HG02852 (cell line): ENCODE data around the gene FADS2.

Experiments
- ATAC-seq: cut with Tn5 transposase; IDR thresholded peaks from one replicate; pipeline ENCODE4 v1.9.1; 2021; ENCODE audit warnings: mild to moderate bottlenecking, moderate library complexity; ENCODE audit not compliant: unreplicated experiment

The FADS2 gene

DNA sequence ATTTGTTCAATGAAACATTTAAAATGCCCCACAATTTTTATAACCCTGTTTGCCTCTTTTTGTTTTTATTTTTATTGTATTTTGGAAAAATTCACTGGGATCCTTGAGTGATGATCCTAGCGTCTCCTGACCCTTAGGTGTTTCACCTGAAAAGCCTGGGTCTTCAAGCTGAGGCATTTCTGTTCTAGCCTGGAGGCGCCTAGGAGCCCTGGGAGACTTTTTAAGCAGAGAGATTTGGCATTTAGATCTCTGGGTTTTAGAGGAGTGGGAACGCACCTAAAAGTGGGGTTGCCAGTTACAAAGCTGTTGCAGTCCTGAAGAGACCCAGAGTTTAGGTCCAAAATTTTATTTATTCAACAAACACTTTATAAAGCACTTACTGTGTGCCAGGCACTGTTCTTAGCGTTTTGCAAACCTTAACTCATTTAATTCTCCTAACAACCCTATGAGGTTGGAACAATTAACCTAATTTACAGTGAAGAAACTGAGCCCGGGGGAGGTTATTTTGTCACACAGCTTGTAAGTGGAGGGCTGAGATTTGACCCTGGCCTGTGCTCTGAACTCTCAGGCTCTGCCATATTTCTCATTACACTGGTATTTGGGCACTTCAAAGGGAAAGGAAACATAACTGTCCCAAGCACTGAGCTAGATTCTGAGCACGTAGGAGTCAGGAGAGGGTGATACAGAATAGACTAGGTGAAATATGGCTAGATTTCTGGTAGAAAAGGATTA is 10.5 kb upstream of the FADS2 start:
- ATAC-seq: no peak

DNA sequence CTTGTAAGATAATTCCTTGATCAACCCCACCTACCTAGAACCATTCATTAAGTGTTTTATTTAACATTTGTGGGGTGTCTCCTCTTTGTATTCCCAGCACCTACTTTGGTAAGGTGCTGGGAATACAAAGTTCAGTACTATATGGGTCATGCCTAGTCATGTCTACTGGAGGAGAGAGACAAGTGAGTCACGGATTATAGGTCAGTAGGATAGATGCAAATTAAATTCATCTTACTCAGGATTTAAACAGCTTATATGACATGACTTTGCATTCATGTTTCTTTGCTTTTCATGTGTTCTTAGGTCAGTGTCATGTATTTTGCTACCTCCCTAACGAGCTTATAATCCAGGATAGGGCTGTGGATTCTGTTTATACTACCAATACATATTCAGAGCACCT is 7.9 kb upstream of the FADS2 start:
- ATAC-seq: no peak

DNA sequence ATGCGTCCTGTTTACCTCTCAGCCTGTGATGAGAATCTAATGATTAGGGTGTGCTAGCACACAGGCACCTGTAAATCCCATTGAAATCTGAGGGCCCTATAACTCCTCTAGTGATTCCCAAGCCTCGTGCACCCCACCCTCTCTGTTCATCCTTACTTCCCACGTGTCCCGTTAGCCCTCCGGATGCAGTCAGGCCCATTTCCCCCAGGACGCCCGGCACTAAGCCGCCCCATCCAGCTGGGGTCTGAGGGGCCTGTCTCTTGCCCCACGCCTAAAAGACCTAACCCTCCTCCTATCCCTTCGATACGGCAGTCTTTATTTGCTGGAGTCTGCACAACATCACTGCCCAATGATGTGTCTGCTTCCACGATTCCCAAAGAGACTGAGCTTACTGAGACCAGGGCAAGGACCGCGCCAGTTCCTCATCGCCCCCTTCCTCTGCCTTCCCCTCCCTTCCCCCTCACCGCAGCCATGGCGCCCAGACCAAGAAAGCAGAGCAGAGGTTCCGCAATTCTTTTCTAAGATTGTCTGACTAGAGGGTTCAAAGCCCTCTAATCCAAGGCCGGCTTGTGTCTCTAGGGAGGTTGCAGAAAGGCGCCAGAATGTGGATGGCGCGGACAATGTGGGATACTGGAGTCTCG is 1.1 kb upstream of the FADS2 start:
- peak; percentile 4 for ATAC-seq

DNA sequence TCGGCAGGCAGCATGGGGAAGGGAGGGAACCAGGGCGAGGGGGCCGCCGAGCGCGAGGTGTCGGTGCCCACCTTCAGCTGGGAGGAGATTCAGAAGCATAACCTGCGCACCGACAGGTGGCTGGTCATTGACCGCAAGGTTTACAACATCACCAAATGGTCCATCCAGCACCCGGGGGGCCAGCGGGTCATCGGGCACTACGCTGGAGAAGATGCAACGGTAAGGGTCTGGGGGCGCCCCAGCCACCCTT is 204 bp downstream of the FADS2 start:
- ATAC-seq: peak; percentile 5

DNA sequence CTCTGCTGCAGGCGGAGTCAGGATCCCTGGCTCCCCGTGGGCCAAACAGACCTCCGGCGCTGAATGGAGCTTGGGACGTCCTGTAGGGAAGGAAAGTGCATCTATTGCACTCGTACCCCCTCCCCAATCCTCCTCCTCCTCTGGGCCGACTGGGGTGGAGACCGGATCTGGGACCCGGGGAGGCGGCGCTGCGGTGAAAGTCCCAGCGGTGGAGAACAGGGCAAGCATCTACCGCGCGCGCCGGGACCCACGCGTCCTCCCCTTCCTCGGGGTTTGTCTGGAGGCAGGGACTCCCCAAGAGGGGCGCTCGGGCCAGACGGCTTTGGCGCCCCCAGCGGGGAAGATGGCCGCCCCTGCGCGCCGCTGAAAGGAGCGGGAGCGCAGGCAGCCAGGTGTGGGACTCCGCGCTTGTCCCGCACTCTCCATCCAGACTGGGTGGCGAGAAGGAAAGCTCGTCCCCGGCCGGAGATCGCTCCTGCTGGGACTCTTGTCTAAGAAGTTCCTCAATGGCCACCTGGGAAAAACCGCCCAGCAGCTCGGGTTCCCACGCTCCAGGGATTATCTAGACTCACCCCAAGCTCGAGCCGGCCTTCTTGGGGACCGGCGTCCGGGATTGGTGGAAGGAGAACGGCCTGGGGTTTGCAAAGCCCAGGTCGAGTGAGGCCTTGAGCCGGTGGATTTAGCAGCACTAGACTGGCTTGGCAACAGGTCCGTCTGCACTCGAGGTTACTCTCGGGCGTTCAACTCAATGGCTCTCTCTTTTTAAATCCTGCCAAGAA is 718 bp downstream of the FADS2 start:
- ATAC-seq: peak; percentile 36

DNA sequence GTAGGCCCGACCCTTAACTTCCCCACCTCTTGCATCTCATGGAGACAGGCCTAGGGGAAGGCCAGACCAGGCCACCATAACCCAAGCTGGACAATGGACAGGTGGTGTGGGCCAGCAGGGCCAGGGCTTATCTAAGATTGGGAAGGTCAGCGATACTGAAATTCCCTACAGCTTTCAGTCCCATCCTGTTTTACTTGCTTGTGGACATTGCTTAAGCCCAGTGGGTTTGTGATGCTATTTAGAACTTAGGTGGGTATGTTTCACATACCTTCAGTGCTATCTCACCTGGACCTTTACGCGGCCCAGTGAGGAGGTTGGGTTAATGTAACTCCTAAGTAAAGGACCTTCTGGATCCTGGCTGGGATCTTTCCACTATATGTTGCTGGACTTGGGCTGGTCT is 1.7 kb downstream of the FADS2 start:
- no peak for ATAC-seq

DNA sequence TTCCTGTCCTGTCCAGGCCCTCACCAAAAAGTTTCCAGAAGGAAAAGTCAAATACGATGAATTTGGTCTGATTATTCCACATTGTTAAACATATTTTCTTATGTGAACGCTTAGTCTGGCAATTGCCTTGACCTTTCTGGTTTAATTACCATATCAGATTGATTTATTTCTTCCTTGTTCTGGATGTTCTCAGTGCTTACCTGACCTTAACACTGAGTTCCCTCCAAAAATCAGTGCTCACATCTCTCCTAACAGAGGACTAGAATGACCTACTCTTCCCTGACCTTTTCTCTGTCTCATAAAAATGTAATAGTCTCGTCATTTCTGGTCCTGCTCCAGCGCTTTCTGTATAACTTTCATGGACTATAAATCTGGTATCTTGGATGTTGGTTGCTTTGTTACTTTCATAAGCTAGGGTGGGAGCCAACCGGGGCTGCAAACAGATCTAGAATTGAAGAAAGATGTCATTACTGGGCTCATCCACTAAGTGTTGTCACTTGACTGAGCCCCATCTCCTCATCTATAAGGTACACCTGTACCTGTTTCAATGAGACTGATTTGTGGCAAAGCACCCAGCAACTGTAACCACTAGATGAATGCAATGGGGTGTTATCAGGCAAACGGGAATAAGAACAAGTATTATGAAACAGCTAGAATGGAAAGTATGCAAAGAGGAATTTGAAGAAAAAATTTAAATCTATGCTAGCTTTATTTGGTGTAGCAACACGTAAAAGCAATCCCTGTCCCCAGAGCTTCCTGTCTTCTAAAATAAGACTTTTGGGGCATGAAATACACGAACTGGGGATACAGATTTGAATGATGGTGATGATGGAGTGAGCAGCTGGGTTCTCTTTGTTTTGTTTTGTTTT is 2.4 kb downstream of the FADS2 start:
- ATAC-seq: no peak

DNA sequence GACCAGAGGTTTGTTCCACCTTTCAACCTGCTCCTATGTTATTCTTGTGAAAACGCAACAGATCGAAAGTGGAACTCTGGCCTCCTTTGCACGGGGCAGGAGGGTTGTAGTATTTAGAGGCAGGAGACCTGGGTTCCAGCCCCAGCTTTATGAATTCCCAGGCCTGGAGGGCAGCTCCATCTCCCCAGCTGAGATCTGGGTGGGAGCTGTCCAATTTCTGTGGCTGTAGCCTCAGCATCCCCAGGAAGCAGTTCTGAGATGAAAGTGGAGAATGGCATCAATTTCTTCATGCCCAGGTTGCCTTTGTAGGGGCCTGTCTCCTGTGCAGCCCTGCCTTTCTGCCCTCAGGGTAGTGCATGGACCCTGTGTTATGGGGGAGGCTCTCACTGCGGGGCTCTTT is 4.1 kb downstream of the FADS2 start:
- ATAC-seq: no peak

DNA sequence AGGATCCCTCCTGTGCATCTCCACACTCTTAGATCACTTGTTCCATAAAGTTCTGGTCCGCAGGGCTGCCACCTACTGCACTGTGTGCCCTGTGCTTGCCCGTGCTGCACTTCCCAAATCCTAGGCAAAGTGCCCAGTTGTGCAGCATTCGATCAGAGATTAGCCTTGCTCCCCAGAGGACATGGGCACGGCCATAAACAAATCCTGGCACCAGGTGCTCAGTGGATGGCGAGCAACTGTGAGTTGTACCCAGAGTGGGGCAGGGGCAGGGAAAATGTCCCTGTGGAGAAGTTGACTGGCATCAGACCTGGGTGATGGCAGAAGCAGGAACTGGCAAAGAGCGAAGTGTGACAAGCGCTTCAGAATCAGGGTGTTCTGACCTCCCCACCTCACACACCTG is 4.7 kb downstream of the FADS2 start:
- ATAC-seq: no peak

DNA sequence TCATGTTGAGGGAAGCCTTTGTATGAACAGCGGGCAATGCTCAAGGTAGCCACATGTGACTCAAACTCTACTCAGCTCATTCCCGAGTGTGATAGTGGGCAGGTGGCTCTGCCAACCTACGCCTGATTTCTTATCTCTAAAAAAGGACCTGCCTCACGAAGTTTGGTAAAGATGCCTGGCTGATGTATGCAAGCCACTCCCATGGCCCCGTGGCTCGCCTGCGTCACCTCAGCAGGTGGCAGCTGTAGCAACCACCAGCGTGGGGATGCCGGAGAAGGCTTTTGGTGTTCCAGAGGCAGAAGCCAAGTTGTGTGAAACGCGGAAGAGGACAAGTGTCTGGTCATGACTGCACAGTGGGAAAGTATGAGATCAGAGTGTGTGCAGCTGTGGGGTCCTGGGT is 5.4 kb downstream of the FADS2 start:
- no peak for ATAC-seq

DNA sequence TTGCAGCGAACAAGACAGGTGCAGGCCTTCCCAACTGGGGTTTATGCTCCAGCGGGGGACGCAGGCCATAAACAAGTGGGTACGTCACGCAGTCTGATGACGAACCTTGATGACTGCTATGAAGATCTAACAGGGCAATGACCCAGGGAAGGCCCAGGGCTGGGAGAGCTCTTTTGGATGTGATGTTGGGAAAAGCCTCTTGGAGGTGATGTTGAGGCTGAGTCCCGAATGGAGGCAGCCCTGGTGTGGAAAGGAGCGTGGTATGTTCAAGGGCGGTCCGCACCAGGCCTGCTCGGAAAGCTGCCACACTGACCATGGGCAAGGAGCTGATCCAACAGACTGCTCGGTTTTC is 5.8 kb downstream of the FADS2 start:
- no peak for ATAC-seq

DNA sequence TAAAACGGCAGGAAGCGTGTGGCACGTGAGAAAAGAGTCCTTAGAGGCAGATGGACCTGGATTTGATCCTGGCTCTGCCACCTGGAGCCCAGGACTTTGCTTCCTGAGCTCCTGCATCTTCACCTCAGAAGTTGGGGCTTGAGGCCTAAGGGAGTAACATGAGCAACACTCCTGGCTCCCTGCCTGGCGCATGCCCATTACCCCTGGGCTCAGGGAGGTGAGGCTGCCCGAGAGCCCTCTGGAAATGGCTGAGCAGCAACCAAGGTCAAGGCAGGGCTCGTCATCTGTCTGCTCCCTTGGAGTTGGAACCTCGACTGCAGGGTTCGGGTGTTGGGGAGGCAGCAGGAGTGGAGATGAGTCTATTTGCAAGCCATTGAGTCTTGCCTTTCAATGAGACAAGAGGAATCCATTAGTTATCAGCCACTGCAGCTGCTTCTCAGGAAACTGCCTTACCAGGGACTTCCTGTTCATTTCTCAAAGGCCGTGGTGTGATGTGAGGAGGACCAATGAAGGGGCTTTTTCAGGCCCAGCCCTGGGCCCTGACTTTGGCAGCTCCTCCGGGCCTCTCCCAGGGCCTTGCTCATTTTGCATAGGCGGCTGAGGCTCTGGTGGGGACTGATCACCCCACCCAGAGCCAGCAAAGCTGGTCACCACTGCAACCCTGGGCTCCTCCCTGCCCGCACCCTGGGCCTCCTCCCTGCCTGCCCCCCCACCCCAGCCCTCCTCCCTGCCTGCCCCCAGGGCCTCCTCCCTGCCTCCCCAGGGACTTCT is 6.4 kb downstream of the FADS2 start:
- ATAC-seq: peak; percentile 92

DNA sequence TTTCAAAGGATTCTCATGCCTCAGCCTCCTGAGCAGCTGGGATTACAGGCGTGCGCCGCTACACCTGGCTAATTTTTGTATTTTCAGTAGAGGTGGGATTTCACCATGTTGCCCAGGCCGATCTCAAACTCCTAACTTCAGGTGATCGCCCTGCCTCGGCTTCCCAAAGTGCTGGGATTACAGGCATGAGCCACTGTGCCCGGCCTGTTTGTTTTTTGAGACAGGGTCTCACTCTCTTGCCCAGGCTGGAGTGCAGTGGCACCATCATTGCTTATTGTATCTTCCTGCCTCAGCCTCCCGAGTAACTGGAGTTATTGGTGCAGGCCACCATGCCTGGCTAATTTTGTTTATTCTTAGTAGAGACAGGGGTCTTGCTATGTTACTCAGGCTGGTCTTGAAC is 8.1 kb downstream of the FADS2 start:
- ATAC-seq: no peak

DNA sequence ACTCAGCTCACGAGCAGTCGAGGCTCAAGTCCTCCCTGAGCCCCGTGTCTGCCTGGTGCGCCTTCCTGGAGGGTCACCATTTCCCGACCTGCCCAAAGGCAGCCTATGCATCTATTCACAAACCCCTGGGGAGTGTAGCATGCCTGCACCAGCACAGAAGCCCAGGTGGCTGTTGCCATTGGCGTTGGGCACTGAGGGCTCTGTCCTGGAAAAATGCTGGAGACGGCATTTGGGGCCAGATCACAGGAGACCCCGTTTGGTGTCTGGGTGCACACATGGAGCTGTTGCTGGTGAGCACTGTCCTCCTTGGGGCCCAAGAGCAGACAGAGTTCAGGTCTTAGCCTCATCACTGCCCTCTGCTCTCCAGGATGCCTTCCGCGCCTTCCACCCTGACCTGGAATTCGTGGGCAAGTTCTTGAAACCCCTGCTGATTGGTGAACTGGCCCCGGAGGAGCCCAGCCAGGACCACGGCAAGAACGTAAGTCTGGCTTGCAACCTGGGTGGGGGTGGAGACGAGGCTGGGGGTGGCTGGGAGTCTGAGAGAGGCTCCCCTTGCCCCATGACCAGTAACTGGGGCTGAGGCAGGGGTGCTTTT is 9.4 kb downstream of the FADS2 start:
- no peak for ATAC-seq

DNA sequence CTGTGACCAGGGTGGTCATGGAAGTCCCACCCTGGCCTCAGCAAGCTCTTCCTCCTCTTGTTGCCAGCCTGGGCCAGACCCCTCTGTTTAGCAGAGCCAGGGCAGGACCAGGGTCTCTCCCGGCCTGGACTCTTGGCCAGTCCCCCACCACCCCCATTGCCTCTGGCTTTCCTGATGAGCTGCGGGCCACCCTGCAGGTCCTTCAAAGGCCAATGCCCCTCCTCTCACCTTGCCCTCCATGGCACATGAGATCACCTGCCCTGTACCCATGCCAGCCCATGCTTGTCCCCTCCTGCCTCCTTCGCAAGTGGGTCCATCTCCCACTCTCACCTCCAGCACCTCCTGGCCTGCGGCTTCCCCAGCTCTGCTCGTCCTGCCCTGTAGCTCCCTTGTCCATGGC is 10.4 kb downstream of the FADS2 start:
- no peak for ATAC-seq

DNA sequence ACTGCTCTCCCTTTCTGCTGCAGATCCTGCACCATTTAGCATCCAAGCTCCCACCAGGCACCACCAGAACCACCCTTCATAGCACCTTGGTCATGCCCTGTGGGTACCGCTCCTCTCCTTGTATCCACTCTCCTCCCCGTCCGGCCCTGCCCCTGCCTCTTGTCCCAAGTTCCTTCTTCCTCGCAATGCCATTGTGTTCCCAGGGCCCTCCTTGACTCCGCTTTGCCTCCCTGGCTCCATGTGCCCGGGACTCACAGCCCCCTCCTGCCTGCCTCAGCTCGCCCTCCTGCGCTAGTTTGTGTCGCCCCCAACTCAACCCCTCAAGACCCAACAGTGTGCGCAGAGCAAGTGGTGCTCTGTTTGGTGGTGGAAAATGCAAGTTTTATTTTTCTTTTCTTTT is 10.8 kb downstream of the FADS2 start:
- no peak for ATAC-seq

DNA sequence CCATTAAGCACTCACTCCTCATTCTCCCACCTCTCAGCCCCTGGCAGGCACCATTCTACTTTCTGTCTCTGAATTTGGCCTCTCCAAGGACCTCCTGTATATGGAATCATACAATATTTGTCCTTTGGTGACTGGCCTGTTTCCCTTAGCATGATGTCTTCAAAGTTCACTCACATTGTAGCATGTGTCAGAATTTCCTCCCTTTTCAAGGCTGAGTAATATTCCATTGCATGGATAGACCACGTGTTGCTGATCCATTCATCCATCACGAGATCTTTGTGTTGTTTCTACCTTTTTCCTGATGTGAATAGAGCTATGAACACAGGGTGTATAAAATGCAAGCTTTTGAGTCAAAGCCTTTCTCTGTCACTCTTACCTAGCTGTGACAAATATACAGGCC is 11.6 kb downstream of the FADS2 start:
- ATAC-seq: no peak

DNA sequence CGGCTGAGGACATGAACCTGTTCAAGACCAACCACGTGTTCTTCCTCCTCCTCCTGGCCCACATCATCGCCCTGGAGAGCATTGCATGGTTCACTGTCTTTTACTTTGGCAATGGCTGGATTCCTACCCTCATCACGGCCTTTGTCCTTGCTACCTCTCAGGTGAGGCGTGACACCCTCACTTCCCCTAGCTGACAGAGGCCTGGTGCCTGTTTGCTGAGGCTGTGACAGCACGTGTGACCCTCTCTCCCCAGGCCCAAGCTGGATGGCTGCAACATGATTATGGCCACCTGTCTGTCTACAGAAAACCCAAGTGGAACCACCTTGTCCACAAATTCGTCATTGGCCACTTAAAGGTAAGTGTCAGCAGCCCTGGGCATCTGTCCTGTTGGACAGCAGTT is 12.3 kb downstream of the FADS2 start:
- no peak for ATAC-seq

DNA sequence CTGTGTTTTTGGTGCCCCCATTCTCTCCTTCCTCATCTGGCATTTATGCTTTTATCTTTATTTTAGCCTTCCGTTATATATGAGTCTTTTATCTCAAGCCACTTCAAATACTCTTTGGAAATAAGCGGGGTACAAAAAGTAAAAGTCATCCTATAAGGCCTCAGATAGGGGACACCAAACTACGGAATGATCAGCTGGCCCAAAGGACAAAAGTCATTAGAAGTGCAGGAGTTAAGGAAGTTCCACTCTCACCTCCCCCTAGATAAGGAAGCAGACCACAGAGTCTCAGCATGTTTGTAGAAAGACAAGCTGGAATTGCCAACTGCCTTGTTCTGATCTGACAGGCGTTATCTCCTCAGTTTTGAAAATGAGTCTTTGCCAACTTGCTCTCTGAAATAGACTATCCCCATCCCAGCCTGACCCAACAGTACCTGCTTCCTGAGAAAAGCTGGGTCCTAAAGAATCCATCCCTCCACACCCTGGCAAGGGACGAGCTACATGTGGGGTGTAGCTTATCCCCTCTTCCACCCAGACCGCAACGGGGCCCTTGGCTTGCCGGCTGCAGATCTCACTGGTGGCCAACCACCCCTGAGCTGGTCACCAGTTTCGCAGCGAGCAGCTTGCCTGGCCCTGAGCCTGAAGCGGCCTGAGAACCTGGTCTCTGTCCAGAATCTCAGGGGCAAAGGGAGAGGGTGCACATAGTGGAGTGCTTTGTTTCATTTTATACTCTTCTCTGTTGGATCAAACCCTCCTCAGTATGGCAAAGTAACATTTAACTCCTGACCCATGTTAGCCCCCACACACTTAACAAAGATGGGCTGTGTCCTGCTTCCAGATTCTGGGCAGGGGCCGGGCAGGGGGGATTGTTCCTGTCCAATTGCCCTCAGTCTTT is 13.8 kb downstream of the FADS2 start:
- no peak for ATAC-seq

DNA sequence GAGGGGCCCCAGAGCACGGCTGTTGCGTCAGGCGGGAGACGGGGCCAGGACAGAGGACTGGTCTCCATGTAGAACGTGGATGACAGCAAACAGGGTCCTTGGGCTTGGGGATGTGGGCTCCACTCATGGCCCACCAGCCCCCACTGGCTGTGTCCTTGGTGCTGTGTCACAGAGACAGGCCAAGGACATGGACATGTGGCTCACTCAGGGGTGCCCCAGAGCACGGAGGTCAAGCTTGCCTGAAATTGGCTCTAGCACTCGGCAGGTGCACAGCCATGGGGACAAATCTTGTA is 14.4 kb downstream of the FADS2 start:
- no peak for ATAC-seq
